ENCODE data around the gene ZNF568.

GRCh38 chr19:37009871-37010270 lies 93.7 kb downstream of the ZNF568 start:
- TF ChIP-seq, protein P1, sequence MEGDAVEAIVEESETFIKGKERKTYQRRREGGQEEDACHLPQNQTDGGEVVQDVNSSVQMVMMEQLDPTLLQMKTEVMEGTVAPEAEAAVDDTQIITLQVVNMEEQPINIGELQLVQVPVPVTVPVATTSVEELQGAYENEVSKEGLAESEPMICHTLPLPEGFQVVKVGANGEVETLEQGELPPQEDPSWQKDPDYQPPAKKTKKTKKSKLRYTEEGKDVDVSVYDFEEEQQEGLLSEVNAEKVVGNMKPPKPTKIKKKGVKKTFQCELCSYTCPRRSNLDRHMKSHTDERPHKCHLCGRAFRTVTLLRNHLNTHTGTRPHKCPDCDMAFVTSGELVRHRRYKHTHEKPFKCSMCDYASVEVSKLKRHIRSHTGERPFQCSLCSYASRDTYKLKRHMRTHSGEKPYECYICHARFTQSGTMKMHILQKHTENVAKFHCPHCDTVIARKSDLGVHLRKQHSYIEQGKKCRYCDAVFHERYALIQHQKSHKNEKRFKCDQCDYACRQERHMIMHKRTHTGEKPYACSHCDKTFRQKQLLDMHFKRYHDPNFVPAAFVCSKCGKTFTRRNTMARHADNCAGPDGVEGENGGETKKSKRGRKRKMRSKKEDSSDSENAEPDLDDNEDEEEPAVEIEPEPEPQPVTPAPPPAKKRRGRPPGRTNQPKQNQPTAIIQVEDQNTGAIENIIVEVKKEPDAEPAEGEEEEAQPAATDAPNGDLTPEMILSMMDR (IDR thresholded peaks at IDR 0.05; ENCODE audit: borderline replicate concordance, extremely low read depth, low read length, poor library complexity, severe bottlenecking) = no peak
- no peak for TF ChIP-seq EZH2 (IDR thresholded peaks at IDR 0.05; ENCODE audit: borderline replicate concordance, low read depth, low read length, severe bottlenecking)
